Ramos (cell line): ENCODE data around the gene TMEM187.
"Not testable (repeated sequence)": the region's sequence is repeated elsewhere in the genome, so short reads cannot be mapped to it uniquely, and the experiment has no call there.

ENCODE experiments used
- in situ Hi-C: fragments of 300-500 bp; cut with MboI; formaldehyde crosslinking; loops from one replicate; pipeline ENCODE4 v1.14.3; 2022; ENCODE audit warnings: low sequenced_read_pairs; ENCODE audit not compliant: unreplicated experiment

Gene TMEM187

DNA sequence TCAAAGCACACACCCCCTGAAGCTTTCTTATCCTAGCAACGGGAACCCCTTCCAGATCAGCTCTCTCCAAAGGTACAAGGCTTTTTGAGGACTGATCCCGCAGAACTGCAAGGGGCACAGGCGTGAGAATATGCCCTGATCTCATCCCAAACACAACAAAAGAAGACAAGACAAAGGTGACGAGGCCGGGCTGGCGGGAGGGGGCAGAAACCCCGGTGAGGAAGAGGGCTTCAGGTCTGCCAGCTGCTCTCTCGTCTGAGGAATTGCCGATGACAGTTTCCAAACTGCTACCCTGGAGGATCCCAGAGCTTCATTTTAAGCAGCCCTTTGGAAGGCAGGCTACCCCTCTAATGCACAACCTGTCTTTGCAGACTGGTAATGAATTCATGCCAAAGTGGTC lies 4.3 kb upstream of the TMEM187 start:
- in situ Hi-C loops = no loop called here

GRCh38 chrX:153968754-153969124 lies 3.8 kb upstream of the TMEM187 start:
- in situ Hi-C loops = no loop called here

GRCh38 chrX:153969125-153969903 lies 3.2 kb upstream of the TMEM187 start:
- in situ Hi-C loops = no loop called here

DNA sequence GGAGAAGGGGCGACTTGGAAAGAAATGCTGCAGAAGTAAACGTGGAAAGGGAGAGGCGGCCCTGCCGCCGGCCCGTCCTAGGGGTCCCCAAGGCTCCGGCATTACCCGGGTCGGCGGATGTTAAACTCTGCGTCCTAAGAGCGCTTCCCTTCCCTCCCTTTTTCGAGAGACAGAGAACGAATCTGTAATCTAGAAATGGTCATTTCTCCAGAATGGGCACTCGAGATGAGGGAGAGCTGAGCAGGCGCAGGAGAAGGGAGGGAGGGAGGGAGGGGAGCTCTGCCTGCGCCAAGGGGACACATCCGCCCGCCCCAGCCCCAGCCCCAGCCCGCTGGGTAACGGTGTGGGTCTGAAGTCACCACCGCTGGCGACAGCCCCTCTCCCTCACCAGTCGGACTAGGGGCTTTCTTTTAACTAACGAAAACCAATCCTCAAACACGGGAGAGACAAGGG lies 2.6 kb upstream of the TMEM187 start:
- in situ Hi-C loops = no loop called here

GRCh38 chrX:153970357-153971123 lies 2.0 kb upstream of the TMEM187 start:
- in situ Hi-C loops = no loop called here

- in situ Hi-C loops = no loop called here
These were observed 1.5 kb upstream of the TMEM187 start for GRCh38 chrX:153971124-153971449.

DNA sequence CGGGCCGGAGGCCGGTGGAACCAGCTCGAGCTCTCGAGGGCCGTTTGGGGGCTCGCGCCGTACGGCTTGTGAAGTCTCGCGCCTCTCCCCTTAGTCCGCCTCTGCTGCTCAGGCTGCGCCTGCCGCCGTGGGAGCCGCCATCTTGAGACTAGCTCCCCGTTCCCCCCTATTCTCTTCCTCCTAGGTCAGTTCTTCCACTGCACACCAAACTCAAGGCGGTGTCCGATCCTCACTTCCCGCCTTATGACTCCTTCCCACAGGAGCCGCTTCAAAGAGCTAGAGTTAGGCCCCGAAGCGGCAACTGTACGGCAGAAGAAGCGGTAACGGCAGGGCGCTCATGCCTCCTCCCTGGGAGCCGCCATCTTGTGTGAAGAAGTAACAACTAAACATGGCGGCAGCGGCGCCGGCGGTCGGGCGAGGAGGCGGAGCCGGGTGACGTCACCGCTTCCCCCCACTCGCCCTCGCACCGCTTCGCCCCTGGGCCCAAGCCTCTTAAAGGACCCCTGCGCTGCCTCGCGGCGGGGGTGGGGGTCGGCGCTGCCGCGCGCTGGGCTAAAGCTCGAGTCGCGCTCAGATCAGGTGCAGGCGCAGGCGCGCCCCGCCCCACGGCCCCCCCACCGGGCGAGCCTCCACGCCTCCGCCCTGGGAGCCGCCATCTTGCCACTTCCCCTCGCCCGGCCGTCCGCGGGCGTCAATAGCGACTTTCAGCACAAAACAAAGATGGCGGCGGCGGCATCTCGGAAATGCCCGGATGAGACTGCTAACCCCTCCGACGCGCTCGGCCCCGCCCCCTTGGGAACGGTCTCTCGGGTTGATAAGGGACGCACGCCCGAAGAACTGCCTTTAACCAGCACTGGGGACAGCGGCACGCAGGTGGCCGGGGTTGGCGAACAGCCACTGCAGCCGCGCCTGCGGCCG lies 845 bp upstream of the TMEM187 start, which contains the start of gene HCFC1:
TSS of gene HCFC1 (minus strand) at position 369 of the 918 bp plus-strand sequence. CDS start 978 bp downstream, outside the sequence.
- in situ Hi-C loops = no loop called here

GRCh38 chrX:153973127-153974002 lies 811 bp downstream of the TMEM187 start:
- in situ Hi-C loops = no loop called here

DNA sequence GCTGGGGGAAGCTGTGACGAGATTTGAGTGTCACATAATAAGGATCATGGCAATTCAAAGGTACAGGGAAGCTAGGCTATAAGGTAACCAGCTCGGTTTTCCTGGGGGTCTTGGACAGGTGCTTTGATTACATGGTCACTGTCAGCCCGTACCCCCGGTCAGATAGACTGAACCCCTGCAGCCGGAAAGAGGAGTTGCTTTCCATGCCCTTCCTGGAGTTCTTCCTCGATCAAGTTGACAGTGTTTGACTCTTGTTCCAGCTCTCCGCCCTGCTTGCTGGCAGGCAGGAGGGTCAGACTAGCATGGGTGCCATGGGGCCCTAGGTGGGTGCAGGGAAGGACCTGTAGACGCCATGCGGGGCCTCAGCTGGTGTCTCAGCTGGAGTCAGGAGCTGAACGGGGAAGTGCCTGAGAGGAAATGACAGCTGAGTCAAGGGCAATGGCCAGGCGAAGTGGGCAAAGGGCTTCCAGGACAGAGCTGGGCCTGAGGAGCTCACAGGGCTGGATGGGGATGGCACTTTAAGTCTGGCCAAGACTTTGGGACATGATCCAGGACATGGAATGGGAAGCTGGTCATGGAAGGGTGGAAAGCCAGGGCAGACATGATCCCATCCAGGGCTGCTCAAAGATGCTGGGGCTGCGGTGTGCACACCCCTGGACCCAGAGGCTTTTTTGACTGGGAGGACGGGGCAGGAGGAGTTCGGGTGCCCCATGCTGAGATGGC lies 1.6 kb downstream of the TMEM187 start:
- in situ Hi-C loops = no loop called here

DNA sequence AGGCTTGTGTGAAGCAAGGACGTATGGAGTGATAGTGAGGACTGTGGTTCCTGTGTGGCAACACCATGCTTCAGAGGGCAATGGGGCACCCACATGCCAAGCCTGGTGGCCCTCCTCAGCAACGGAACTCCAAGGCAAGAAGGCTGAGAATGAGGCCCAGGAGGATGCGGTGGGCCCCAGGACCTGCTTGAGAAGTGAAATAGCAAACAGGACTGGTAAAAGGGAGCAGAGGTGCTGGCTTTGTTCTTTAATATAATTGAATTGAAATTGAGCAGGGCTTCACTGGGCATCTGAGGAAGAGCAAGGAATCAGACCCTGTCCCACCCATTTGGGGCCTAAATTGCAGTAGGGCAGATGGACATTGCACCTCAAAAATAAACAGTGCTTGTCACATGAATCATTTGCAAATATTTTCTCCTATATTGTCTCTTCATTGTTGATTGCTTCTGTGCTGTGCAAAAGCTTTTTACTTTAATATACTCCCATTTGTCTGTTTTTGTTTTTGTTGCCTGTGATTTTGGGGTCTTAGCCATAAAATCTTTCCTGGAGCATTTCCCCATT lies 2.3 kb downstream of the TMEM187 start:
- in situ Hi-C loops = no loop called here

- in situ Hi-C loops = not testable (repeated sequence)
These were observed 7.8 kb downstream of the TMEM187 start for GRCh38 chrX:153980394-153980793.

- in situ Hi-C loops = no loop called here
These were observed 8.7 kb downstream of the TMEM187 start for GRCh38 chrX:153981231-153981630.

DNA sequence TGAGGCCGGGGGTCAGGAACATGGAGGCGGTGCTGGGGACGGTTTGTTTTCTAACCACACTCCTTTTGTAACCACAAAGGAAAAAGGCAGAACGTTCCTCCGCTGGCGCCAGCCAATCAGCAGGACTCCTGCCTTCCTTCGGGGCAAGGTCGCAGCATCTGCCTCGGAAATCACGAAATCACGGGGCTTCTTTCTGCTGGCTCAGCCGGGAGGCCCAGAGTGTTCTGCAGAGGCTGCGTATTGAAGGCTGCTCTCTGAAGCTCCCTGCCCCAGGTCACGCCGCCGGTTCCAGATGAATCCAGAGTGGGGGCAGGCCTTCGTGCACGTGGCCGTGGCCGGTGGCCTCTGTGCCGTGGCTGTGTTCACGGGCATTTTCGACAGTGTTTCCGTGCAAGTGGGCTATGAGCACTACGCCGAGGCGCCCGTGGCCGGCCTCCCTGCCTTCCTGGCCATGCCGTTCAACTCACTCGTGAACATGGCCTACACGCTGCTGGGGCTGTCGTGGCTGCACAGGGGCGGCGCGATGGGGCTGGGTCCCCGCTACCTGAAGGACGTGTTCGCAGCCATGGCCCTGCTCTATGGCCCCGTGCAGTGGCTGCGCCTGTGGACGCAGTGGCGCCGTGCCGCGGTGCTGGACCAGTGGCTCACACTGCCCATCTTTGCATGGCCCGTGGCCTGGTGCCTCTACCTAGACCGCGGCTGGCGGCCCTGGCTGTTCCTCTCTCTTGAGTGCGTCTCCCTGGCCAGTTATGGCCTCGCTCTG lies 9.4 kb downstream of the TMEM187 start:
- in situ Hi-C loops = no loop called here

DNA sequence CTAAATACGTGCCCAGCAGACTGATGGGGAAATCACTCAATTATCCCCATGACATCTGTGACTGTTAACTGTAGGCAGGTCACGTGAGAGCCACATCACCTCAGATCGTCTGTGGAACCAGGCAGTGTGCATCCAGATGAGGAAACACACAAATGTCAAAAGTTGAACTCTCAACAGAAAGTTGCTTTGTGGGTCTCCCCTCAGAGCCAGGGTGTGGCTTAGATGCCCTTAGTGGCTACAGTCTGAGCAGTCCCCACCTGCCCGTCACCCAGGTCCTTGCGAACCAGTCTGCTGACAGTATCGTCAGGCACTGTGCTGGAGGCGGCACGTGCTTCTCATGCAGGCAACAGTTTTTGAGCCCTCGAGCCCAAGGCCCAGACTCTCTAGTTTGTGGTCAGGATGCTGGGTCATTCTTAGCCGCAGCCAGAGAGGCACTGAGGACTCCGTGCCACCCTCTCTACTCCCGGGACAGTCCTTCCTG lies 10.8 kb downstream of the TMEM187 start:
- in situ Hi-C loops = no loop called here

DNA sequence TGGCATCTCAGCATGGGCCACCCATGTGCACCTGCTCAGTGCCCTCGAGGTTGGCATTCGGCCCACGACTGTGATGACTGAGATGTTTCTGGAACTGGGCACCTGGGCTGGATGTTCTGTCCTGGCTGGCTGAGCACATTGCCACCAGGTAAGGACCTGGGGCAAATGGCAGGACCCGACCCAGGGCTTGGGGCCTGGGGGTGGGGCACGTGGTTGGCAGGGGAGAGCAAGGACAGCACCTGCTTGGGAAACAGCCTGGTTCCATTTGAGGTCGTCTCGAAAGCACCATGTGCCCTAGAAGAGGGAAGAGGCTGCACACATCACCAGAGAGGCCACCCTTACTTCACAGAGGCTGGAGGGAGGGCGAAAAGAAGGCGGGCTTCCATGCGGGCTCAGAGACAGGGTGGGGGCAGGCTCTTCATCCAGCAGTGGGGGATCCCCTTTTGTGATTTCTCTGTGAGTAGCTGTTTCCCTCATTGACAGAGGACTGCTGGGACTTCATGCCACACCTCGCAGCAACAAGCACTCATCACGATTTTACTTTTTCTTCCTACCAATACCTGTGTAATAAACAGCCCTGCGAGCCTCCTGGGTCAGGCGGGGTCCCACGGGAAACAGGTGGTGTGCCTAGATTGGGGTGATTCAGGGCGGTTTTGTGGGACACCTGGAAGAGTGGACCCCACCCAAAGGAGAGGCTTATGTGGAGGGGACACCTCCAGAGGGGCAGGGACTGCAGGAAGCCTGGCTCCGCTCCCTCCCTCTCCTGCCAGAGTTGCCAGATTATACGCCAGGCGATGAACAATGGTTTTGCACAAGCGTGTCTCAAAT lies 12.0 kb downstream of the TMEM187 start:
- in situ Hi-C loops = no loop called here

DNA sequence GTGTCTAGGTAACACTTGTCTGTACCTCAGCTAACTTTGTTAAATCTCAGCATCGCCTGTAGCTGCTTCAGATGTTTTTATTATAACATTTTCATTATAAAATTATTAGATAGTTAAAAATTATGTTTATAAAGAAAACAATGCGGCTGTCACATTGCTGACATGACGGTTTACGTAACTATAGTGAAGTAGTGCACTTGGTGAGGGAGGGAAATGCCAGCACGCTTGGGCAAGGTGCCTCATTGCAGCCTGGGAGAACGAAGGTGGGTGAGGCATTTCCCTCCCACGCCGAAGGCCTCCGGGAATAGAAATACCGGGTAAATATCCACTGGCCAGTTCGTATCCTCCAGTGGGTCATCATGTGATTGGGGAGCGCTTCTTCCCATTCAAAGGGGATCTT lies 15.9 kb downstream of the TMEM187 start:
- in situ Hi-C loops = no loop called here
